ENCODE data around the gene NBPF12.
"Not testable (repeated sequence)": the region's sequence is repeated elsewhere in the genome, so short reads cannot be mapped to it uniquely, and the experiment has no call there.

The NBPF12 gene

DNA sequence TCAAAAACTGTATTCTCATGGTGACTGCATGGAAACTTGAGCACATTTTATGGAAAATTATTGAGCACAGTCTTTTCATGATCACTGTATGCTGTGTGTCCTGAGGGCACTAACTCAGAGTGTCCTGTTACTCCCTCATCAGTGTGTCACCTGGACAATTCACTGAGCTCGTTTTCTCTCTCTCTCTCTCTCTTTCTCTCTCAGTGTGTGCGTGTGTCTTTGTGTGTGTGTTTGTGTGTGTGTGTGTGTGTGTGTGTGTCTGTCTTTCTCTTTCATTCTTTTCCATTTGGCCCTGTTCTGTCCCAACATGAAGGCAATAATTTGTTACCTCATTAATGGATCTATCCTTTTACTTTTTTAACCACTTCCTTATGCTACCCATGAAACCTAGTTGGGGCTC, 49.4 kb downstream of the NBPF12 start:
- H3K27ac ChIP-seq; H3K36me3 ChIP-seq (ENCODE audit: control insufficient read depth, insufficient read depth, low read length); H3K9ac ChIP-seq; H3K4me3 ChIP-seq (ENCODE audit: low read depth, low read length); H3K79me2 ChIP-seq; H3K9me3 ChIP-seq (ENCODE audit: control insufficient read depth, low read length); H3K4me2 ChIP-seq (ENCODE audit: low read length); H2AFZ ChIP-seq; H3K4me1 ChIP-seq; H3K27me3 ChIP-seq (ENCODE audit: control insufficient read depth, insufficient read depth, low read length): not testable (repeated sequence)

DNA sequence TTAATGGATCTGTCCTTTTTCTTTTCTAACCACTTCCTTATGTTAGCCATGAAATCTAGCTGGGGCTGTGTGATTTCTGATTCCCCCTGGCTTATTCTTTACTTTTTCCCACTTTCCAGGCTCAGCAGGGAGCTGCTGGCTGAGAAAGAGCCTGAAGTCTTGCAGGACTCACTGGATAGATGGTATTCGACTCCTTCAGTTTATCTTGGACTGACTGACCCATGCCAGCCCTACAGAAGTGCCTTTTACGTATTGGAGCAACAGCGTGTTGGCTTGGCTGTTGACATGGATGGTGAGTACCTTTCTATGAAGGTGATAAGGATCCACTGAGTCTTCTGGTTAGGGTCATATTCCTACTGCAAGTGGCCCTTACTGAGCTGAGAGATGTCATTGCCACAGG, 51.3 kb downstream of the NBPF12 start:
- H3K27me3 ChIP-seq (ENCODE audit: control insufficient read depth, insufficient read depth, low read length); H3K27ac ChIP-seq; H3K4me3 ChIP-seq (ENCODE audit: low read depth, low read length); H3K4me2 ChIP-seq (ENCODE audit: low read length); H2AFZ ChIP-seq; H3K9me3 ChIP-seq (ENCODE audit: control insufficient read depth, low read length); H3K79me2 ChIP-seq; H3K4me1 ChIP-seq; H3K9ac ChIP-seq; H3K36me3 ChIP-seq (ENCODE audit: control insufficient read depth, insufficient read depth, low read length): not testable (repeated sequence)

DNA sequence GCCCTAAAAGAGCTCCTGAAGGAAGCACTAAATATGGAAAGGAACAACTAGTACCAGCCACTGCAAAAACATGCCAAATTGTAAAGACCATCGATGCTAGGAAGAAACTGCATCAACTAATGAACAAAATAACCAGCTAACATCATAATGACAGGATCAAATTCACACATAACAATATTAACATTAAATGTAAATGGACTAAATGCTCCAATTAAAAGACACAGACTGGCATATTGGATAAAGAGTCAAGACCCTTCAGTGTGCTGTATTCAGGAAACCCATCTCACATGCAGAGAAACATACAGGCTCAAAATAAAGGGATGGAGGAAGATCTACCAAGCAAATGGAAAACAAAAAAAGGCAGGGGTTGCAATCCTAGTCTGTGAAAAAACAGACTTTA, 70.4 kb downstream of the NBPF12 start:
- H3K9me3 ChIP-seq (ENCODE audit: control insufficient read depth, low read length); H3K4me1 ChIP-seq; H3K9ac ChIP-seq; H3K79me2 ChIP-seq; H3K4me2 ChIP-seq (ENCODE audit: low read length); H2AFZ ChIP-seq; H3K4me3 ChIP-seq (ENCODE audit: low read depth, low read length); H3K27ac ChIP-seq; H3K27me3 ChIP-seq (ENCODE audit: control insufficient read depth, insufficient read depth, low read length); H3K36me3 ChIP-seq (ENCODE audit: control insufficient read depth, insufficient read depth, low read length): not testable (repeated sequence)

DNA sequence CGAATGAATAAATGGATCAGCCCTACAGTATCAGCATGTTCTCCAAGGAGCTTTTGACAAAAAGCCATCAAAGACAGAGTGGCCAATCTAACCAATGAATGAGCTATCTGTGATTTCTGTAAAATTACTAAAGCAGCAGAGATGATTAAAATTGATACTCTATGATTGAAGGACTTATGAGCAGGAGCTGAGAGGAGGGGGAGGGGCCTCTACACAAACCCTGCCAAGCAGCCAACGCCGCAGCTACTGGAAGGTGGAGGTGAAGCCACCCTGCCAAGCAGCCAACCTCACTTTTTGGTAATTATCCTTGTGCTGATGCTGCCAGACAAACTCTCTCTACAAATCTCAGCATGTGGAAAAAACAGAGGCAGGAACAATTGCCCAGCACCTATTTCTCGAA, 88.9 kb downstream of the NBPF12 start:
- not testable (repeated sequence) for H3K4me2 ChIP-seq (ENCODE audit: low read length); H3K79me2 ChIP-seq; H3K9ac ChIP-seq; H3K4me1 ChIP-seq; H2AFZ ChIP-seq; H3K4me3 ChIP-seq (ENCODE audit: low read depth, low read length); H3K27me3 ChIP-seq (ENCODE audit: control insufficient read depth, insufficient read depth, low read length); H3K36me3 ChIP-seq (ENCODE audit: control insufficient read depth, insufficient read depth, low read length); H3K27ac ChIP-seq; H3K9me3 ChIP-seq (ENCODE audit: control insufficient read depth, low read length)

DNA sequence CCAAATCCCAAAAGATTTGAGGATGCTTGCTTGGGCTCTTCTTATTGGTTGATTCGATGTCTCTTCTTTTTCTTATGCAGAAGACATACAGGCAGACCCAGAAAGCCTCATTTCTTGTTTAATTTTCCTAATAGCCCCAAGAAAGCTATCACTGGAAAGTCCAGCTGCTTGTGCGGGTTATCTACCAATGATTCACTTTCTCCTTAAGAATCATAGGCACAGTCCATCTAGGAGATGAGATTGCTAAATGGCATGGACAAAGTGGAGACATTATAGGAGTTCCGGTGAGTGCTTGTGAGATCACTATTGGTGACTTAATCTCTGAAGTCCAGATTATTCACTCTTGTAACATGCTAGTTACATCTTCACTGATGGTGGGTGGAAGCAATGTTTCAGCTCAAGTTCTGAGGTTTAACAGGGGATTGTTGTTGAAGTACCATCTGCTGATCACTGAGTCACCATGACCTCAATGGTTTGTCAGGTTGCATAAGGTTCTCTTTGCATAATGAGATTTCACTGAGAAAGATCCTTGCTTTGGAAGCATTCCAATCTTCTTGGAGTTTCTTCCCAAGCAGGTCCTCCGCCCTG, 92.0 kb downstream of the NBPF12 start:
- not testable (repeated sequence) for H3K79me2 ChIP-seq; H3K27ac ChIP-seq; H3K4me3 ChIP-seq (ENCODE audit: low read depth, low read length); H3K36me3 ChIP-seq (ENCODE audit: control insufficient read depth, insufficient read depth, low read length); H2AFZ ChIP-seq; H3K4me2 ChIP-seq (ENCODE audit: low read length); H3K9me3 ChIP-seq (ENCODE audit: control insufficient read depth, low read length); H3K4me1 ChIP-seq; H3K27me3 ChIP-seq (ENCODE audit: control insufficient read depth, insufficient read depth, low read length); H3K9ac ChIP-seq

DNA sequence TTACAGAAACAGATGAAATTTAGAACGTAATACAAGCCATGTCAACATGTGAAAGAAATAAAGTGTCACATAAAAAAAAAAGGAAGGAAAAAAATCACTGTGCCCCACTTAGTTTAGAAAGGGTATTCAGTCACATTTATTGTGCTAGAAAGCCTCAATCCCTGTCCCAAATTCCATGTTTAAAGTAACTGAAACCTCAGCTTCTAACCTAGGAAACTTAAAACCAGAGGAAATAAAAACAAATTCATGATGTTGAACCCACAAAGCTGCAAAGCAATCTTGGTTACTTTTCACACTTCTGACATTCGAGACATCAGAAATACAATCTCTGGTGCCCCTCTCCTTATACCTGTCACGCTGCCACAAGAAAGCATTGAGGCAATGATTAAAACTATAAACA, 101.8 kb downstream of the NBPF12 start:
- Histone ChIP-seq H3K27ac (no peak overlapping the region), H3K79me2 (no peaks in the 10 kb centered on the region), H3K4me2 (ENCODE audit: low read length) (no peak overlapping the region), H3K36me3 (ENCODE audit: control insufficient read depth, insufficient read depth, low read length) (no peaks in the 10 kb centered on the region), H3K9me3 (ENCODE audit: control insufficient read depth, low read length) (no peaks in the 10 kb centered on the region), H3K9ac (no peak overlapping the region), H2AFZ (no peak overlapping the region), H3K4me3 (ENCODE audit: low read depth, low read length) (no peak overlapping the region), H3K4me1 (no peaks in the 10 kb centered on the region), H3K27me3 (ENCODE audit: control insufficient read depth, insufficient read depth, low read length) (no peaks in the 10 kb centered on the region)
- TF ChIP-seq, protein P1, sequence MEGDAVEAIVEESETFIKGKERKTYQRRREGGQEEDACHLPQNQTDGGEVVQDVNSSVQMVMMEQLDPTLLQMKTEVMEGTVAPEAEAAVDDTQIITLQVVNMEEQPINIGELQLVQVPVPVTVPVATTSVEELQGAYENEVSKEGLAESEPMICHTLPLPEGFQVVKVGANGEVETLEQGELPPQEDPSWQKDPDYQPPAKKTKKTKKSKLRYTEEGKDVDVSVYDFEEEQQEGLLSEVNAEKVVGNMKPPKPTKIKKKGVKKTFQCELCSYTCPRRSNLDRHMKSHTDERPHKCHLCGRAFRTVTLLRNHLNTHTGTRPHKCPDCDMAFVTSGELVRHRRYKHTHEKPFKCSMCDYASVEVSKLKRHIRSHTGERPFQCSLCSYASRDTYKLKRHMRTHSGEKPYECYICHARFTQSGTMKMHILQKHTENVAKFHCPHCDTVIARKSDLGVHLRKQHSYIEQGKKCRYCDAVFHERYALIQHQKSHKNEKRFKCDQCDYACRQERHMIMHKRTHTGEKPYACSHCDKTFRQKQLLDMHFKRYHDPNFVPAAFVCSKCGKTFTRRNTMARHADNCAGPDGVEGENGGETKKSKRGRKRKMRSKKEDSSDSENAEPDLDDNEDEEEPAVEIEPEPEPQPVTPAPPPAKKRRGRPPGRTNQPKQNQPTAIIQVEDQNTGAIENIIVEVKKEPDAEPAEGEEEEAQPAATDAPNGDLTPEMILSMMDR (IDR thresholded peaks at IDR 0.05) = no peak

DNA sequence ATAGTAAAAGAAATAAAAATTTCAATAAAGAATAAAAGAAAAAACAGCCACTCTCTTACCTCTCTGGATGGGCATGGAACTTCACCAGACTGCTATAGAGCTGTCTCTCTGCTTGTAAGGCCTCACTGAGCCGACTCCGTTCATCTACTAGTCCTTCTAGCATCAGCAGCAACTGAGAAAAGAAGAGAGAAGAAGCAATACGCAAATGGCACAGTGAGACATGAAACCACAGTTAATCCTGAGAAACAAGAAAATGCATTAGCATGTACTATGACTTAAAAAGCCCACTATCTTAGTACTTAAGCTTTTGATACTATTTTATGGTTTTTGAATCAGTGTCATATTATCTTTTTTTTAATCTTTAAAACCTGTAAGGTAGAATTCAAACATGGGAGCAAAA, 104.8 kb downstream of the NBPF12 start:
- H3K4me3 ChIP-seq (ENCODE audit: low read depth, low read length); H3K27me3 ChIP-seq (ENCODE audit: control insufficient read depth, insufficient read depth, low read length); H3K27ac ChIP-seq; H3K79me2 ChIP-seq; H3K9me3 ChIP-seq (ENCODE audit: control insufficient read depth, low read length); H3K9ac ChIP-seq; H2AFZ ChIP-seq; H3K4me1 ChIP-seq; H3K4me2 ChIP-seq (ENCODE audit: low read length); H3K36me3 ChIP-seq (ENCODE audit: control insufficient read depth, insufficient read depth, low read length): not testable (repeated sequence)

DNA sequence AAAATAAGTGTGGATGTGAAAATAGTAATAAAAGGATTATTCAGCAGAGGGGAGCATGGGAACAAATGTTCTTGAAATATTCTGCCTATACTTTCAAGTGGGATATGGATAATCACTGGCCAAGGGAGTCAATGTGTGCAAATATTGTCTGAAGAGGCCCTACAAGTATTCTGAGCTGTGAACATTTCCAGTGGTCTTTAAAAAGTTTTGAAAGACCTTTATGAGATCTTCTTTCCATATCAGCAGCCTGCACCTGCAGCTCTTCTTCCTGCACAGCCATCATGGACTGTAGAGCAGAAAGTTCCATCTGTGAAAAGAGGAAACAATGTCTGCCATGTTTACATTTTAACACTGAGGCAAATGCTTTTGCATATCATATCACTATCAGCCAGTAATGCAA, 106.4 kb downstream of the NBPF12 start:
- not testable (repeated sequence) for H3K27ac ChIP-seq, H3K9ac ChIP-seq

More for the DNA sequence above, 106.4 kb downstream of the NBPF12 start:
- not testable (repeated sequence) for H3K9me3 ChIP-seq (ENCODE audit: control insufficient read depth, low read length); H3K4me2 ChIP-seq (ENCODE audit: low read length); H3K36me3 ChIP-seq (ENCODE audit: control insufficient read depth, insufficient read depth, low read length); H3K4me3 ChIP-seq (ENCODE audit: low read depth, low read length); H3K4me1 ChIP-seq; H3K79me2 ChIP-seq; H2AFZ ChIP-seq; H3K27me3 ChIP-seq (ENCODE audit: control insufficient read depth, insufficient read depth, low read length)

Data from parathyroid adenoma (tissue), 2 donors.